PC-3 (cell line): ENCODE measurements around the gene STAG1. TPM values are rescaled to one million over a fixed set of nuclear protein-coding genes. Genes with fewer than 3 reads are reported as not detected.
"Not testable (repeated sequence)": the region's sequence is repeated elsewhere in the genome, so short reads cannot be mapped to it uniquely, and the experiment has no call there.

Experiments
- ATAC-seq: fragments of 200-7000 bp; cut with Tn5 transposase; 2 replicates; pipeline ENCODE4 v1.9.1; 2020; ENCODE audit warnings: mild to moderate bottlenecking, moderate library complexity
- BruUV-seq: library from RNA; stranded (reverse); fragments of 400-500 nt; replicated peaks from 2 replicates; lab custom pipeline; 2021; lab: Mats Ljungman, UMichigan
- CTCF ChIA-PET: fragments of 300-600 bp; sonication (Branson Sonifier 250); formaldehyde crosslinking; loops from one replicate; lab custom pipeline; 2022; ENCODE audit warnings: antibody characterized with exemption; lab: Charles Lee
- POLR2A ChIA-PET: fragments of 300-600 bp; sonication (Branson Sonifier 250); formaldehyde crosslinking; loops from one replicate; lab custom pipeline; 2022; ENCODE audit warnings: antibody characterized with exemption; ENCODE audit not compliant: unreplicated experiment; lab: Charles Lee
- DNase-seq: peaks from one replicate; pipeline ENCODE4 v3.0.0-alpha.2; 2015
- H2AFZ ChIP-seq: fragments of 300-600 bp; sonication (generic); 2 replicates; pipeline ENCODE4 v1.6.0; 2016; ENCODE audit warnings: antibody characterized with exemption, low read length
- H3F3A ChIP-seq: fragments of 300-600 bp; sonication (generic); one replicate; pipeline ENCODE4 v1.6.0; 2017; ENCODE audit warnings: antibody characterized with exemption, low read length, control low read depth, mild to moderate bottlenecking; ENCODE audit not compliant: unreplicated experiment
- H3K27ac ChIP-seq: fragments of 300-600 bp; sonication (generic); 2 replicates; pipeline ENCODE4 v1.5.1; 2016; ENCODE audit warnings: mild to moderate bottlenecking, low read length
- H3K27me3 ChIP-seq: fragments of 300-600 bp; sonication (generic); 2 replicates; pipeline ENCODE4 v1.6.1; 2016; ENCODE audit warnings: low read length, mixed read lengths
- H3K36me3 ChIP-seq: fragments of 300-600 bp; sonication (generic); 2 replicates; pipeline ENCODE4 v1.6.1; 2016; ENCODE audit warnings: low read depth, mixed run types, low read length, mixed read lengths
- H3K4me1 ChIP-seq: fragments of 300-600 bp; sonication (generic); 2 replicates; pipeline ENCODE4 v1.5.1; 2016; ENCODE audit warnings: low read length; ENCODE audit not compliant: insufficient read depth
- H3K4me2 ChIP-seq: fragments of 300-600 bp; sonication (generic); 2 replicates; pipeline ENCODE4 v1.6.0; 2016; ENCODE audit warnings: low read length
- H3K4me3 ChIP-seq: fragments of 300-600 bp; sonication (generic); 2 replicates; pipeline ENCODE4 v1.5.1; 2016; ENCODE audit warnings: mild to moderate bottlenecking, low read length, mixed read lengths
- H3K79me2 ChIP-seq: fragments of 300-600 bp; sonication (generic); 2 replicates; pipeline ENCODE4 v1.6.1; 2017; ENCODE audit warnings: low read length, mixed read lengths
- H3K9ac ChIP-seq: fragments of 300-600 bp; sonication (generic); 2 replicates; pipeline ENCODE4 v1.6.0; 2016; ENCODE audit warnings: mild to moderate bottlenecking, low read length
- H3K9me2 ChIP-seq: fragments of 300-600 bp; sonication (generic); replicated peaks from 2 replicates; pipeline ENCODE4 v1.6.1; 2016; ENCODE audit warnings: mixed run types, low read length, mixed read lengths
- H3K9me3 ChIP-seq: fragments of 300-600 bp; sonication (generic); 2 replicates; pipeline ENCODE4 v1.6.1; 2016; ENCODE audit warnings: low read length, mixed read lengths
- H4K20me1 ChIP-seq: fragments of 300-600 bp; sonication (generic); 2 replicates; pipeline ENCODE4 v1.6.1; 2016; ENCODE audit warnings: low read length, mixed read lengths
- EZH2 ChIP-seq: fragments of 300-600 bp; sonication (generic); IDR thresholded peaks from one replicate; pipeline ENCODE4 v1.6.1; 2017; ENCODE audit warnings: antibody characterized with exemption, mild to moderate bottlenecking, low read length; ENCODE audit not compliant: unreplicated experiment
- EZH2phosphoT487 ChIP-seq: fragments of 300-600 bp; sonication (generic); IDR thresholded peaks from 2 replicates; pipeline ENCODE4 v1.6.1; 2018; ENCODE audit warnings: mild to moderate bottlenecking, antibody characterized with exemption, low read length, borderline replicate concordance
- intact Hi-C: fragments of 100-400 bp; cut with micrococcal nuclease; formaldehyde crosslinking; loops from 2 replicates; pipeline ENCODE4 v1.9.0; 2023
- total RNA-seq: library from RNA; depleted of rRNA; stranded (reverse); fragments of >200 nt; gene quantifications from 2 replicates; pipeline ENCODE4 v1.2.3, GENCODE V29; 2014
- TF ChIP-seq, protein P1 (sequence below): fragments of 300-600 bp; sonication (generic); conservative IDR thresholded peaks from 2 replicates; pipeline ENCODE4 v1.5.1; 2017; ENCODE audit warnings: antibody characterized with exemption, low read depth, mild to moderate bottlenecking, low read length

The STAG1 gene
- total RNA-seq, 1 experiment from 2014 or later, result 14.6 TPM

DNA sequence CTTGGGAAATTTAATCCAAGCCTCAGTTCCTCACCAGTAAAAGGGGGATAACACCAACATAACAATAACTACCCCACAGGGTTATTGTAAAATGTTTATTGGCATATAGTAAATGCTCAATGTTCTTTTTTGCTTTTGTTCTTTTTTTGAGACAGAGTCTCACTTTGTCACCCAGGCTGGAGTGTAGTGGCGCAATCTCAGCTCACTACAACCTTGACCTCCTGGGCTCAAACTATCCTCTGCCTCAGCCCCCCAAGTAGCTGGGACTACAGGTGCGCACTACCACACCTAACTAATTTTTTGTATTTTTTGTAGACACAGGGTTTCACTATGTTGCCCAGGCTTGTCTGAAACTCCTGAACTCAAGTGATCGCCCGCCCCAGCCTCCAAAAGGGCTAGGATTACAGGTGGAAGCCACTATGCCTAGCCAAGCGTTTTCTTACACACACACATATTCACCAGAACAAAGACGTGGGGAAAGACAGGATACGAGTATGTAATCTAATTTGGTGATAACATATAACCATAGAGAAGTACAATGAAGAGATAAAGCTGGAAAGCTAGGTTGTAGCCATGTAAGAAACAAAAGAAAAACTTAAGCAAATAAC is 11.7 kb downstream of the STAG1 start:
- intact Hi-C loops, result no loop called here
- H3K9me2 ChIP-seq, result no peaks in the 10 kb centered on the region
- H3K4me2 ChIP-seq, result no peak overlapping the region
- no peak overlapping the region for H3K9ac ChIP-seq
- H3K4me1 ChIP-seq, result no peaks in the 10 kb centered on the region
- H3K27me3 ChIP-seq, result no peaks in the 10 kb centered on the region
- no peak overlapping the region for H3K4me3 ChIP-seq
- H2AFZ ChIP-seq, result no peak overlapping the region
- ChIA-PET CTCF (no interaction called here), POLR2A (no interaction called here)
- DNase-seq (no peak), ATAC-seq (no peak)
- no peaks in the 10 kb centered on the region for H4K20me1 ChIP-seq
- H3K27ac ChIP-seq, result no peak overlapping the region
- no TSS peak for BruUV-seq
- no peaks in the 10 kb centered on the region for H3K9me3 ChIP-seq
- TF ChIP-seq, protein P1, sequence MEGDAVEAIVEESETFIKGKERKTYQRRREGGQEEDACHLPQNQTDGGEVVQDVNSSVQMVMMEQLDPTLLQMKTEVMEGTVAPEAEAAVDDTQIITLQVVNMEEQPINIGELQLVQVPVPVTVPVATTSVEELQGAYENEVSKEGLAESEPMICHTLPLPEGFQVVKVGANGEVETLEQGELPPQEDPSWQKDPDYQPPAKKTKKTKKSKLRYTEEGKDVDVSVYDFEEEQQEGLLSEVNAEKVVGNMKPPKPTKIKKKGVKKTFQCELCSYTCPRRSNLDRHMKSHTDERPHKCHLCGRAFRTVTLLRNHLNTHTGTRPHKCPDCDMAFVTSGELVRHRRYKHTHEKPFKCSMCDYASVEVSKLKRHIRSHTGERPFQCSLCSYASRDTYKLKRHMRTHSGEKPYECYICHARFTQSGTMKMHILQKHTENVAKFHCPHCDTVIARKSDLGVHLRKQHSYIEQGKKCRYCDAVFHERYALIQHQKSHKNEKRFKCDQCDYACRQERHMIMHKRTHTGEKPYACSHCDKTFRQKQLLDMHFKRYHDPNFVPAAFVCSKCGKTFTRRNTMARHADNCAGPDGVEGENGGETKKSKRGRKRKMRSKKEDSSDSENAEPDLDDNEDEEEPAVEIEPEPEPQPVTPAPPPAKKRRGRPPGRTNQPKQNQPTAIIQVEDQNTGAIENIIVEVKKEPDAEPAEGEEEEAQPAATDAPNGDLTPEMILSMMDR, result no peak
- no peak for TF ChIP-seq EZH2phosphoT487
- no peak for TF ChIP-seq EZH2
- no peaks in the 10 kb centered on the region for H3K36me3 ChIP-seq
- H3F3A ChIP-seq, result no peaks in the 10 kb centered on the region
- H3K79me2 ChIP-seq, result peaks cover 77% of the 10 kb centered on the region

DNA sequence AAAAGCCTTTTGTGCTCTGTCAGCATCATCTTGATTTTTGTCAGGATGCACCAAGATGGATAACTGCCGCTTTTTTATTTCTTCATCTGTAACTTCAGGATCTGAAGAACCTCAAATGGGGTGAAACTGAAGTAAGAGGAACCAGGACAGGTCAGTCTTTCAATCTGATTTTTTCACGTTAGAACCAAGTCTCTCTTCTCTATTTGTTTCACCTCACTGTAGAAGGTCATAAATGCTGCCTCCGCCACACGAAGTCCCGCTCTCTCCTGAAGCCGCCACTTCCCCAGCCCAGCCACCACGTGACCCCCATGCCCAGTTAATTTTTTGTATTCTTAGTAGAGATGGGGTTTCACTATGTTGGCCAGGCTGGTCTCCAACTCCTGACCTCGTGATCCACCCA is 15.2 kb downstream of the STAG1 start:
- H2AFZ ChIP-seq, H3K9me2 ChIP-seq, ATAC-seq, DNase-seq, H3K9me3 ChIP-seq, H3F3A ChIP-seq, H3K27me3 ChIP-seq, H3K27ac ChIP-seq, POLR2A ChIA-PET, CTCF ChIA-PET, BruUV-seq, H3K4me3 ChIP-seq, H3K36me3 ChIP-seq, H3K4me2 ChIP-seq, intact Hi-C loops, H4K20me1 ChIP-seq, H3K4me1 ChIP-seq, H3K9ac ChIP-seq: not testable (repeated sequence)
- H3K79me2 ChIP-seq, result peaks cover 77% of the 10 kb centered on the region

DNA sequence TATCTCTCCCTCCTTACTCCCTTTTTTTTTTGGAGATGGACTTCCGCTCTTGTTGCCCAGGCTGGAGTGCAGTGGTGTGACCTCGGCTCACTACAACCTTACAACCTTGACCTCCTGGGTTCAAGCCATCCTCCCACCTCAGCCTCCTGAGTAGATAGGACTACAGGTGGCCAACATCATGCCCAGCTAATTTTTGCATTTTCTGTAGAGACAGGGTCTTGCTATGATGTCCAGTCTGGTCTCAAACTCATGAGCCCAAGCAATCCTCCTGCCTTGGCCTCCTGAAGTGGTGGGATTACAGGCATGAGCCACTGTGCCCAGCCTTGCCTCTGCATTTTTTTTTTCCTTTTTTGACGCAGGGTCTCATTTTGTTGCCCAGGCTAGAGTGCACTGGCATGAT is 17.1 kb downstream of the STAG1 start:
- no peak overlapping the region for H3K9ac ChIP-seq
- H2AFZ ChIP-seq, result no peak overlapping the region
- H3K27me3 ChIP-seq, result no peaks in the 10 kb centered on the region
- no peaks in the 10 kb centered on the region for H3K9me3 ChIP-seq
- no peak overlapping the region for H3K4me2 ChIP-seq
- H3K9me2 ChIP-seq, result no peaks in the 10 kb centered on the region
- intact Hi-C loops, result no loop called here
- no TSS peak for BruUV-seq
- POLR2A ChIA-PET, result no interaction called here
- H3K79me2 ChIP-seq, result peaks cover 77% of the 10 kb centered on the region
- H3K27ac ChIP-seq, result no peak overlapping the region
- H3K4me1 ChIP-seq, result no peaks in the 10 kb centered on the region
- H3K36me3 ChIP-seq, result no peaks in the 10 kb centered on the region
- no peaks in the 10 kb centered on the region for H3F3A ChIP-seq
- DNase-seq (no peak), ATAC-seq (no peak)
- no peak for TF ChIP-seq EZH2phosphoT487
- no peak for TF ChIP-seq EZH2
- TF ChIP-seq, protein P1, result no peak
- CTCF ChIA-PET, result no interaction called here
- peaks cover 15% of the 10 kb centered on the region; the same call in 1 of the 2 replicates for H4K20me1 ChIP-seq
- no peak overlapping the region for H3K4me3 ChIP-seq
